ENCODE results near the gene LMBR1L.
"Not testable (repeated sequence)": the region's sequence is repeated elsewhere in the genome, so short reads cannot be mapped to it uniquely, and the experiment has no call there.

LMBR1L gene

DNA sequence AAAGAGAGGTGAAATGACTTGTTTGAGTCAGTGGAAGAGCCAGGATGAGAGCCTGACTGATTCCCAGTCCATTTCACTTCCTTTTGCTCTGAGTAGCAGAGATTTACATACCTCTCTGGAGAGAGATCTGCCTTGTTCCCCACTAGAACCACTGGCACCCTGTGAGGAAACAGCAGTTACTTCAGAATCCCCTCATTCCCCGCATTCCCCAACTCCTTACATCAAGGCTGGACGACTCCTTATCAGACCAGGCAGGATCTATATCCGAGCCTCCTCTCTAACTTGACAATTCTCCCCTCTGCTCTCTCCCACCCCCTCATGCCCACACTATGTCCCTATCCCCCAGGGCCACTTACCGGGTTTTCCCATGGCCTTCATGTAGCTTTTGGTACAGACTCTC lies 44.5 kb downstream of the LMBR1L start:
- no peak overlapping the region for H3K9ac ChIP-seq (ENCODE audit: low read length)
- H3K36me3 ChIP-seq (ENCODE audit: control insufficient read depth, insufficient read depth, low read length): no peaks in the 10 kb centered on the region
- H3K9me3 ChIP-seq (ENCODE audit: control insufficient read depth, low read length): no peaks in the 10 kb centered on the region
- no peaks in the 10 kb centered on the region for H3K27me3 ChIP-seq (ENCODE audit: control insufficient read depth, insufficient read depth, low read length)
- H3K4me3 ChIP-seq (ENCODE audit: low read length): no peak overlapping the region
- H3K4me1 ChIP-seq (ENCODE audit: control insufficient read depth, insufficient read depth, low read length): peaks cover 8% of the 10 kb centered on the region

DNA sequence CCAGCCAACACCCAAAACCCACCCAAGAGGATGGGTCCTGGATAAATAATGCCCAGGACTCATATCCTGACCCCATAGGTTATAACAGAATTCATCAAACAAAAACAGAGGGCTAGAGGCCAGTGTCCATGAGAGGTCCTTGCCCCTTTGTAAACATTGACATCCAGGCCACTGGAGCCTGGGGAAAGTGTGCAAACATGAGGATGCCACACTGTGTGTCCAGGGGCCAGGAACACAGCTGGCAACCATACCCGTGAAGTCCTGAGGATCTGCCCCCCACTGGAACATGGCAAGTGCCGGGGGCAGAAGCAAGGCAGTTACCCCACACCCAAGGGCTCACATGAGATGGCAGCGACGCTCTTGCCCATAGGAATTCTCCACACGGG lies 45.9 kb downstream of the LMBR1L start:
- H3K9me3 ChIP-seq (ENCODE audit: control insufficient read depth, low read length): no peaks in the 10 kb centered on the region
- no peaks in the 10 kb centered on the region for H3K36me3 ChIP-seq (ENCODE audit: control insufficient read depth, insufficient read depth, low read length)
- H3K9ac ChIP-seq (ENCODE audit: low read length): no peak overlapping the region
- peaks cover 5% of the 10 kb centered on the region for H3K4me1 ChIP-seq (ENCODE audit: control insufficient read depth, insufficient read depth, low read length)
- H3K27me3 ChIP-seq (ENCODE audit: control insufficient read depth, insufficient read depth, low read length): no peaks in the 10 kb centered on the region
- H3K4me3 ChIP-seq (ENCODE audit: low read length): no peak overlapping the region

- H3K9ac ChIP-seq (ENCODE audit: low read length); H3K4me3 ChIP-seq (ENCODE audit: low read length); H3K9me3 ChIP-seq (ENCODE audit: control insufficient read depth, low read length); H3K27me3 ChIP-seq (ENCODE audit: control insufficient read depth, insufficient read depth, low read length); H3K36me3 ChIP-seq (ENCODE audit: control insufficient read depth, insufficient read depth, low read length): not testable (repeated sequence)
- peaks cover 21% of the 10 kb centered on the region for H3K4me1 ChIP-seq (ENCODE audit: control insufficient read depth, insufficient read depth, low read length)
Observed at GRCh38 chr12:49061916-49062315, 48.7 kb downstream of the LMBR1L start.

- H3K4me1 ChIP-seq (ENCODE audit: control insufficient read depth, insufficient read depth, low read length): peaks cover 29% of the 10 kb centered on the region
- H3K9me3 ChIP-seq (ENCODE audit: control insufficient read depth, low read length): no peaks in the 10 kb centered on the region
- no peaks in the 10 kb centered on the region for H3K27me3 ChIP-seq (ENCODE audit: control insufficient read depth, insufficient read depth, low read length)
- H3K4me3 ChIP-seq (ENCODE audit: low read length): peak overlapping the region; percentile 63
- no peaks in the 10 kb centered on the region for H3K36me3 ChIP-seq (ENCODE audit: control insufficient read depth, insufficient read depth, low read length)
- peak overlapping the region; percentile 98 for H3K9ac ChIP-seq (ENCODE audit: low read length)
Observed at GRCh38 chr12:49061157-49061650, 49.4 kb downstream of the LMBR1L start.

DNA sequence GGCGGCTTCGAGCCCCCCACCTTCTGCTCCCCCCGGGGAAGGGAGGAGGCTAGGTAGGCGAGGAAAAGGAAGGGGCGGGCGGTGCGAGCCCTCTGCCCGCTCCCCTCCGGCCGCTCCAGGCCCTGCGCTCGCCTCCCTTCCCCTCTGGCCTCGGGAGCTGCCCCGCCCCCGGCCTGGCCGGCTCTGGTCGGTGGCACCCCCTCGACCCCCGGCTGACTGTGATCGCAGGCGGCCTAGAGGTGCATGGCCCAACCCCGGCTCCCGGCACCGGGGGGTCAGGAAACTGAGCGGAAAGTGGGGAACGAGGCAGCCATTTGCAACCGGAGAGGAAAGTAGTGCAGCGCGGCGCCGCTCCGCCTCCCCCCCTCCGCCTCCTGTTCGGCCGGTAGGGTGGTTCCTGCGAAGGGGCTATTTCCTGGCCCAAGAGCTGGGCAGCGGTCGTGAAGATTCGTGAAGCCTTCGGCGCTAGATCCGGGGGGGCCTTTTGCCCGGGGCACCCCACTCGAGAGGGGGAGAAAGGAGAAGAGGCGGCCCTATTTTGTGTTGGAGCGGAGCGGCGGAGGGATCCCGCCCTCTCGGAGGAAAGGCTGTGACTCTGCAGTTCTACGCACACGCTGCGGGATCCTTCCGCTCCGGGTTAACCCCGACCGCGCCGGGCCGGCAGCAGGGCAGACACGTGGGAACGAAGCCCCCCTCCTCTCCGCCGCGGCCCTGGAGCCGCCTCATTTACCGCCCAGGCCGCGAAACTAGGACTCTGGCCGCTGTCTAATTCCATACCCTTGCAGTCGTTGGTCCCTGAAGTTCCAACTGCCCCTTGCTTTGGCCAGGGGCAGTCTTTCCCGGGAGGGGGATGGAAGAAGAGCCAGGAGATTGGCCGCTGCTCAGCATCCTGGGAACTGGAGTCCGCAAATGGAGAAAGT lies 50.1 kb downstream of the LMBR1L start, which contains the start of gene KMT2D:
KMT2D (minus strand) TSS at position 558 of the 920 bp plus-strand sequence. CDS start 5,470 bp downstream, outside the sequence.
- Histone ChIP-seq H3K4me1 (ENCODE audit: control insufficient read depth, insufficient read depth, low read length) (peaks cover 36% of the 10 kb centered on the region), H3K9ac (ENCODE audit: low read length) (peak within 1 kb of the TSS; percentile 98), H3K36me3 (ENCODE audit: control insufficient read depth, insufficient read depth, low read length) (no peaks in the 10 kb centered on the region), H3K4me3 (ENCODE audit: low read length) (peak within 1 kb of the TSS; percentile 63), H3K27me3 (ENCODE audit: control insufficient read depth, insufficient read depth, low read length) (no peaks in the 10 kb centered on the region), H3K9me3 (ENCODE audit: control insufficient read depth, low read length) (no peaks in the 10 kb centered on the region)

GRCh38 chr12:49059299-49060171 lies 51.1 kb downstream of the LMBR1L start:
- H3K27me3 ChIP-seq (ENCODE audit: control insufficient read depth, insufficient read depth, low read length): no peaks in the 10 kb centered on the region
- H3K4me3 ChIP-seq (ENCODE audit: low read length): peak overlapping the region; percentile 63
- H3K9me3 ChIP-seq (ENCODE audit: control insufficient read depth, low read length): no peaks in the 10 kb centered on the region
- no peaks in the 10 kb centered on the region for H3K36me3 ChIP-seq (ENCODE audit: control insufficient read depth, insufficient read depth, low read length)
- peaks cover 44% of the 10 kb centered on the region for H3K4me1 ChIP-seq (ENCODE audit: control insufficient read depth, insufficient read depth, low read length)
- peak overlapping the region; percentile 98 for H3K9ac ChIP-seq (ENCODE audit: low read length)

- Histone ChIP-seq H3K4me3 (ENCODE audit: low read length) (peak overlapping the region; percentile 63), H3K36me3 (ENCODE audit: control insufficient read depth, insufficient read depth, low read length) (peaks cover 5% of the 10 kb centered on the region), H3K9ac (ENCODE audit: low read length) (peak overlapping the region; percentile 98), H3K27me3 (ENCODE audit: control insufficient read depth, insufficient read depth, low read length) (no peaks in the 10 kb centered on the region), H3K4me1 (ENCODE audit: control insufficient read depth, insufficient read depth, low read length) (peaks cover 44% of the 10 kb centered on the region), H3K9me3 (ENCODE audit: control insufficient read depth, low read length) (no peaks in the 10 kb centered on the region)
Observed at GRCh38 chr12:49059045-49059298, 51.7 kb downstream of the LMBR1L start.

GRCh38 chr12:49058366-49059044 lies 52.1 kb downstream of the LMBR1L start:
- Histone ChIP-seq H3K4me3 (ENCODE audit: low read length) (peak overlapping the region; percentile 63), H3K4me1 (ENCODE audit: control insufficient read depth, insufficient read depth, low read length) (peaks cover 44% of the 10 kb centered on the region), H3K9me3 (ENCODE audit: control insufficient read depth, low read length) (no peaks in the 10 kb centered on the region), H3K9ac (ENCODE audit: low read length) (peak overlapping the region; percentile 98), H3K36me3 (ENCODE audit: control insufficient read depth, insufficient read depth, low read length) (peaks cover 7% of the 10 kb centered on the region), H3K27me3 (ENCODE audit: control insufficient read depth, insufficient read depth, low read length) (no peaks in the 10 kb centered on the region)

GRCh38 chr12:49057888-49058287 lies 52.8 kb downstream of the LMBR1L start:
- Histone ChIP-seq H3K36me3 (ENCODE audit: control insufficient read depth, insufficient read depth, low read length) (peaks cover 12% of the 10 kb centered on the region), H3K9me3 (ENCODE audit: control insufficient read depth, low read length) (no peaks in the 10 kb centered on the region), H3K4me1 (ENCODE audit: control insufficient read depth, insufficient read depth, low read length) (peaks cover 44% of the 10 kb centered on the region), H3K27me3 (ENCODE audit: control insufficient read depth, insufficient read depth, low read length) (no peaks in the 10 kb centered on the region), H3K9ac (ENCODE audit: low read length) (peak overlapping the region; percentile 98), H3K4me3 (ENCODE audit: low read length) (peak overlapping the region; percentile 63)

GRCh38 chr12:49055978-49056754 lies 54.5 kb downstream of the LMBR1L start:
- H3K9ac ChIP-seq (ENCODE audit: low read length): peak overlapping the region; percentile 32
- H3K9me3 ChIP-seq (ENCODE audit: control insufficient read depth, low read length): no peaks in the 10 kb centered on the region
- H3K4me3 ChIP-seq (ENCODE audit: low read length): no peak overlapping the region
- H3K27me3 ChIP-seq (ENCODE audit: control insufficient read depth, insufficient read depth, low read length): no peaks in the 10 kb centered on the region
- H3K36me3 ChIP-seq (ENCODE audit: control insufficient read depth, insufficient read depth, low read length): peaks cover 23% of the 10 kb centered on the region
- peaks cover 44% of the 10 kb centered on the region for H3K4me1 ChIP-seq (ENCODE audit: control insufficient read depth, insufficient read depth, low read length)

DNA sequence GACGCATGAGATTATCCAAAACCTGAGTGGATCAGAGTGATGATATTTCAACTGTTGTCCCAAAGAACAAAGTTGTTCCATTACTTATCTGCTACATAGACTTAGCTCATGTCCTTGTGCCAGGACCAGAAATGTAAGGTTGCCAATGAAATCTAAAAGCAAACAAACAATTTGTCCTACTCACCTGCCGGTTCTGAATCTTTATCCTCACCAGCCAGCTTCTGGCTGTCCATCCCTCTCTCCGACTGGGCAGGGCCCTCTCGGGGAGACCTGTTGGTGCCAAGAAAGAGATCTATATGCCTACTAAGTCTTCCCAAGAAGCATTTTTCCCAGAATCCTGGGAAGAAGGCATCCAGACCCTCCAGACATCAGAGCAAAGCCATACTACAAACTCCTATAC lies 55.6 kb downstream of the LMBR1L start:
- H3K9ac ChIP-seq (ENCODE audit: low read length): no peak overlapping the region
- H3K4me3 ChIP-seq (ENCODE audit: low read length): no peak overlapping the region
- peaks cover 44% of the 10 kb centered on the region for H3K4me1 ChIP-seq (ENCODE audit: control insufficient read depth, insufficient read depth, low read length)
- H3K36me3 ChIP-seq (ENCODE audit: control insufficient read depth, insufficient read depth, low read length): peaks cover 34% of the 10 kb centered on the region
- H3K27me3 ChIP-seq (ENCODE audit: control insufficient read depth, insufficient read depth, low read length): no peaks in the 10 kb centered on the region
- no peaks in the 10 kb centered on the region for H3K9me3 ChIP-seq (ENCODE audit: control insufficient read depth, low read length)

All from mucosa of stomach (tissue), 1 donor.